ENCODE data around the gene EXPH5.

EXPH5 gene

DNA sequence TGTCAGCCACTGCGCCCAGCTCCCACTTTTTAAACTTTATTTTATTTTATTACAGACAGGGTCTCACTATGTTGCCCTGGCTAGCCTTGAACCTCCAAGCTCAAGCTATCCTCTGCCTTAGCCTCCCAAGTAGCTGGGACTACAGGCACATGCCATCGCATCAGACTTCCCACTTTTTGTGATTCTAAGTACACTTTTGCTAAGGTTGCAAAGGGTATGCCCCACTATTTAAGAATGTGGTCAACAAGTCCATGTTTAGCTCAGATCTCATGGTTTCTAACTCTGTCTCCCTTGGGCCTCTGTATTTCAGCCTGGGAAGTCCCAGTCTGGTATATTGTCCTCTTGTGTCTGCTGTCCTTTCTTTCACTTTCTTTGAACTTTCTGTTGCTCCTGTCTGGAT, 35.3 kb downstream of the EXPH5 start:
- H3K4me2 ChIP-seq (ENCODE audit: low read length), result no peak overlapping the region

DNA sequence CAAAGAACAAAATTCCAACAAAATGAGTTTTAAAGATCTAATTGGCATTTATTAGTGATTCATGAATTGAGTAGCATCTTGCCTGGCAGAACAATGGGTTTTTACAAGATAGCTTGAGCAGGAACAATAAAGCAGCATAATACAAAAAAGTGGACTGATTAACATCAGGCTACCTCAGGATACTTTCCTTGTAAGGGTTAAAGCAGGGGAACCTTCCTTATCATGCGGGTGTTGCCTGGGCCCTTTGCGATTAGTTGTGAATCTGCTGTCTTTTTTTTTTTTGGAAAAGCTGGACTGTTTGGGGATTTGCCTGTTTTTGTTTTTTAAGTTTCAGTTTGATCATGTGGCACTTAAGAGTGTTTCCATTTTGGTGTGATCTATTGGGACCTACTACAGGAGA, 37.5 kb downstream of the EXPH5 start:
- Histone ChIP-seq H3K4me1 (ENCODE audit: control insufficient read depth, low read length) (no peaks in the 10 kb centered on the region; the same call in 1 of the 2 replicates), H3K4me2 (ENCODE audit: low read length) (no peak overlapping the region), H3F3A (ENCODE audit: control insufficient read depth, insufficient read depth) (no peaks in the 10 kb centered on the region), H3K9me2 (replicated peaks; ENCODE audit: control insufficient read depth, low read length) (no peaks in the 10 kb centered on the region), H3K79me2 (ENCODE audit: control insufficient read depth, low read length) (no peaks in the 10 kb centered on the region), H3K36me3 (ENCODE audit: control insufficient read depth, low read length) (no peaks in the 10 kb centered on the region), H3K27me3 (ENCODE audit: control insufficient read depth, low read length) (peaks cover 11% of the 10 kb centered on the region), H3K4me3 (ENCODE audit: low read length) (no peak overlapping the region), H4K20me1 (ENCODE audit: control insufficient read depth, insufficient read depth, low read depth, low read length) (no peaks in the 10 kb centered on the region), H3K9me3 (ENCODE audit: control insufficient read depth, insufficient read depth, low read length) (no peaks in the 10 kb centered on the region), H3K27ac (ENCODE audit: low read depth, low read length) (no peak overlapping the region)
- no peak for TF ChIP-seq EZH2phosphoT487 (IDR thresholded peaks at IDR 0.05; ENCODE audit: borderline replicate concordance, low read length)
- TF ChIP-seq, protein P1, sequence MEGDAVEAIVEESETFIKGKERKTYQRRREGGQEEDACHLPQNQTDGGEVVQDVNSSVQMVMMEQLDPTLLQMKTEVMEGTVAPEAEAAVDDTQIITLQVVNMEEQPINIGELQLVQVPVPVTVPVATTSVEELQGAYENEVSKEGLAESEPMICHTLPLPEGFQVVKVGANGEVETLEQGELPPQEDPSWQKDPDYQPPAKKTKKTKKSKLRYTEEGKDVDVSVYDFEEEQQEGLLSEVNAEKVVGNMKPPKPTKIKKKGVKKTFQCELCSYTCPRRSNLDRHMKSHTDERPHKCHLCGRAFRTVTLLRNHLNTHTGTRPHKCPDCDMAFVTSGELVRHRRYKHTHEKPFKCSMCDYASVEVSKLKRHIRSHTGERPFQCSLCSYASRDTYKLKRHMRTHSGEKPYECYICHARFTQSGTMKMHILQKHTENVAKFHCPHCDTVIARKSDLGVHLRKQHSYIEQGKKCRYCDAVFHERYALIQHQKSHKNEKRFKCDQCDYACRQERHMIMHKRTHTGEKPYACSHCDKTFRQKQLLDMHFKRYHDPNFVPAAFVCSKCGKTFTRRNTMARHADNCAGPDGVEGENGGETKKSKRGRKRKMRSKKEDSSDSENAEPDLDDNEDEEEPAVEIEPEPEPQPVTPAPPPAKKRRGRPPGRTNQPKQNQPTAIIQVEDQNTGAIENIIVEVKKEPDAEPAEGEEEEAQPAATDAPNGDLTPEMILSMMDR (IDR thresholded peaks at IDR 0.05; ENCODE audit: low read depth, low read length, poor library complexity, severe bottlenecking), result no peak

More for the DNA sequence above, 35.3 kb downstream of the EXPH5 start:
- H3K27ac ChIP-seq (ENCODE audit: low read depth, low read length), result no peak overlapping the region
- H3K9me2 ChIP-seq (replicated peaks; ENCODE audit: control insufficient read depth, low read length), result no peaks in the 10 kb centered on the region
- H3K79me2 ChIP-seq (ENCODE audit: control insufficient read depth, low read length), result no peaks in the 10 kb centered on the region
- no peaks in the 10 kb centered on the region for H3K9me3 ChIP-seq (ENCODE audit: control insufficient read depth, insufficient read depth, low read length)
- H4K20me1 ChIP-seq (ENCODE audit: control insufficient read depth, insufficient read depth, low read depth, low read length), result no peaks in the 10 kb centered on the region
- no peaks in the 10 kb centered on the region; the same call in 1 of the 2 replicates for H3K4me1 ChIP-seq (ENCODE audit: control insufficient read depth, low read length)
- H3K27me3 ChIP-seq (ENCODE audit: control insufficient read depth, low read length), result peaks cover 16% of the 10 kb centered on the region
- no peaks in the 10 kb centered on the region for H3K36me3 ChIP-seq (ENCODE audit: control insufficient read depth, low read length)
- no peak overlapping the region for H3K4me3 ChIP-seq (ENCODE audit: low read length)
- no peaks in the 10 kb centered on the region for H3F3A ChIP-seq (ENCODE audit: control insufficient read depth, insufficient read depth)
- no peak for TF ChIP-seq EZH2phosphoT487 (IDR thresholded peaks at IDR 0.05; ENCODE audit: borderline replicate concordance, low read length)
- TF ChIP-seq, protein P1 (IDR thresholded peaks at IDR 0.05; ENCODE audit: low read depth, low read length, poor library complexity, severe bottlenecking), result no peak

DNA sequence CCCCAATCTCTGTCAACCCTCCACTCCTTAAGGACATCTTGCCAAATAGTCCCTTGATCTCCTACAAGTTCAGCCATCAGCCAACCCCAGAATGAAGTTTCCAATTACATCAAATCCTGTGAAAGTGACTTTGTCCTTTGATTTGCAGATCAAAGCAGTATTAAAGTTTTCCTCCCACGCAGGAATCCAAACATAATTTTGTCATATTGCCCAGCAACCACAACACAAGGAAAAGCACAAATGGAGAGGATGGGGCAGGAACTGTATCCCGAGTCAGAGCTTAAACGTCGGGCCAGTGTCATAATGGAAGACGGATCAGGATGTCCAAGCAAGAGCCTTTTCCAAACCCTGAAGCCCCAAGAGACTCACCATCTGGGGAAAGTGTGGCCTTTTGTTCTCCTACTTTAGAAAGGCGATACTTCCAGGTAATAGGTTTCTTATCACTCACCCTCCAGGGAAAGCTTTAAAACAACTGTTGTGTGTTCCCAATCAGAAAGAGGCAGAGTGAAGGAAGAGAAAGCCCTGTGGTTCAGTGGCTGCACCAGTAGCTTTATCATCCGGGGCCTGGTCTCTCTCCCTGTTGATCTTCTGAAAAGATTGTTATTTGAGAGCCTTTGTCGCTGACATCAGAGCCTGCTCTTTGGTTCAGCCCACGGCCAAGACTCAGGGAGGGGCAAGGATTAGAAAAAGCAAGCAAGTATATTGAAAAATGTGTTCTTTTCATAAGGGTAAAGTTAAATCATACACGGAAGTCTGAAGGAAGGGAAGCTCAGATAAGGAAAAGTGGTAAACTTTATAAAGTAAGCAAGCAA, 41.7 kb downstream of the EXPH5 start:
- H3K4me2 ChIP-seq (ENCODE audit: low read length), result no peak overlapping the region
- H4K20me1 ChIP-seq (ENCODE audit: control insufficient read depth, insufficient read depth, low read depth, low read length), result no peaks in the 10 kb centered on the region
- no peaks in the 10 kb centered on the region for H3K27me3 ChIP-seq (ENCODE audit: control insufficient read depth, low read length)
- no peak overlapping the region for H3K27ac ChIP-seq (ENCODE audit: low read depth, low read length)
- no peaks in the 10 kb centered on the region for H3K4me1 ChIP-seq (ENCODE audit: control insufficient read depth, low read length)
- H3K9me2 ChIP-seq (replicated peaks; ENCODE audit: control insufficient read depth, low read length), result no peaks in the 10 kb centered on the region
- TF ChIP-seq EZH2phosphoT487 (IDR thresholded peaks at IDR 0.05; ENCODE audit: borderline replicate concordance, low read length), result no peak
- TF ChIP-seq, protein P1 (IDR thresholded peaks at IDR 0.05; ENCODE audit: low read depth, low read length, poor library complexity, severe bottlenecking), result no peak
- no peaks in the 10 kb centered on the region for H3K36me3 ChIP-seq (ENCODE audit: control insufficient read depth, low read length)
- H3F3A ChIP-seq (ENCODE audit: control insufficient read depth, insufficient read depth), result no peaks in the 10 kb centered on the region
- H3K79me2 ChIP-seq (ENCODE audit: control insufficient read depth, low read length), result no peaks in the 10 kb centered on the region
- no peak overlapping the region for H3K4me3 ChIP-seq (ENCODE audit: low read length)
- H3K9me3 ChIP-seq (ENCODE audit: control insufficient read depth, insufficient read depth, low read length), result no peaks in the 10 kb centered on the region
